Measurements from ENCODE around the gene SUGCT.

DNA sequence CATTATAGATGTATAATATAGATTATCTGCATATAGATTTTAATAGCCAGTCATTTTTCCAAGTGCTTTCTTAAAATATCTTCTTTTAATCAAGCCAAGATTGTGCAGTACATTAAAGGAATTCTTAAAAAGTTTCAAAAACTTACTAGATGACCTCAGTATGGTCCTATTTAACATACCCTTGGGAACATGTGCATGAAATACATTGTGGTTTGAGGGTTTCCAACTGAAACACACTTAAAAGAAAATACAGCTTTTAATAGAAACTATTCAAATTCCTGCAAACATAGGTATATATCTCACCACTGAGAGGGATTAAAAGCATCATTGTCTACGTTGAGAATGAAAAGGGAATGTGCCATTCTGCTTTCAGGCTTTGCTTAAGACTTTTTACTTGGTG is 364.9 kb downstream of the SUGCT start:
- no peak for TF ChIP-seq POLR2A (IDR thresholded peaks at IDR 0.05)
- TF ChIP-seq, protein P1, sequence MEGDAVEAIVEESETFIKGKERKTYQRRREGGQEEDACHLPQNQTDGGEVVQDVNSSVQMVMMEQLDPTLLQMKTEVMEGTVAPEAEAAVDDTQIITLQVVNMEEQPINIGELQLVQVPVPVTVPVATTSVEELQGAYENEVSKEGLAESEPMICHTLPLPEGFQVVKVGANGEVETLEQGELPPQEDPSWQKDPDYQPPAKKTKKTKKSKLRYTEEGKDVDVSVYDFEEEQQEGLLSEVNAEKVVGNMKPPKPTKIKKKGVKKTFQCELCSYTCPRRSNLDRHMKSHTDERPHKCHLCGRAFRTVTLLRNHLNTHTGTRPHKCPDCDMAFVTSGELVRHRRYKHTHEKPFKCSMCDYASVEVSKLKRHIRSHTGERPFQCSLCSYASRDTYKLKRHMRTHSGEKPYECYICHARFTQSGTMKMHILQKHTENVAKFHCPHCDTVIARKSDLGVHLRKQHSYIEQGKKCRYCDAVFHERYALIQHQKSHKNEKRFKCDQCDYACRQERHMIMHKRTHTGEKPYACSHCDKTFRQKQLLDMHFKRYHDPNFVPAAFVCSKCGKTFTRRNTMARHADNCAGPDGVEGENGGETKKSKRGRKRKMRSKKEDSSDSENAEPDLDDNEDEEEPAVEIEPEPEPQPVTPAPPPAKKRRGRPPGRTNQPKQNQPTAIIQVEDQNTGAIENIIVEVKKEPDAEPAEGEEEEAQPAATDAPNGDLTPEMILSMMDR (IDR thresholded peaks at IDR 0.05) = no peak
